Measurements from ENCODE around the gene ANKRD55. TPM values are rescaled to one million over a fixed set of nuclear protein-coding genes. Genes with fewer than 3 reads are reported as not detected.
"Not testable (repeated sequence)": the region's sequence is repeated elsewhere in the genome, so short reads cannot be mapped to it uniquely, and the experiment has no call there.

The ANKRD55 gene
- total RNA-seq, 4 donors from 2014 or later: not detected

GRCh38 chr5:56081053-56081642 lies 152.0 kb downstream of the ANKRD55 start:
- H3K9me3 ChIP-seq; H3K27me3 ChIP-seq; H3K36me3 ChIP-seq; DNase-seq (ENCODE audit: low spot score in 2 of 2); H3K4me3 ChIP-seq: not testable (repeated sequence)
- TF ChIP-seq EP300 (IDR thresholded peaks at IDR 0.05): peak in 1 of 2 donors; percentile 46
- Histone ChIP-seq H3K4me1 (peaks cover 0 to 57% (median 14%) of the 10 kb centered on the region in 4 donors), H3K27ac (peak overlapping the region in 1 of 4 donors; percentile 36)

GRCh38 chr5:56080375-56081052 lies 152.6 kb downstream of the ANKRD55 start:
- Histone ChIP-seq H3K4me3 (no peak overlapping the region), H3K27ac (peak overlapping the region in 1 of 4 donors; percentile 36), H3K27me3 (no peaks in the 10 kb centered on the region), H3K9me3 (no peaks in the 10 kb centered on the region), H3K36me3 (no peaks in the 10 kb centered on the region), H3K4me1 (peaks cover 0 to 62% (median 11%) of the 10 kb centered on the region in 4 donors)
- no peak for DNase-seq (ENCODE audit: low spot score in 2 of 2)
- TF ChIP-seq EP300 (IDR thresholded peaks at IDR 0.05) (no peak), CTCF (IDR thresholded peaks at IDR 0.05) (no peak), POLR2A (IDR thresholded peaks at IDR 0.05) (no peak)
- WGBS, 2 donors: 68 to 71% methylated on average over 2 of the region's 2 CpGs

- Histone ChIP-seq H3K4me1 (peaks cover 0 to 58% (median 5%) of the 10 kb centered on the region in 4 donors), H3K27ac (peak overlapping the region in 2 of 4 donors; percentile 16 to 71)
- H3K36me3 ChIP-seq; H3K4me3 ChIP-seq; DNase-seq (ENCODE audit: low spot score in 2 of 2); H3K9me3 ChIP-seq; H3K27me3 ChIP-seq: not testable (repeated sequence)
- WGBS, 2 donors: 85 to 88% methylated on average over 5 of the region's 5 CpGs
Observed at GRCh38 chr5:56079157-56079500, 154.0 kb downstream of the ANKRD55 start.

- DNase-seq (ENCODE audit: low spot score in 2 of 2): peak; percentile 44 to 69
- no peaks in the 10 kb centered on the region for H3K9me3 ChIP-seq
- peaks cover 0 to 54% (median 5%) of the 10 kb centered on the region in 4 donors for H3K4me1 ChIP-seq
- H3K36me3 ChIP-seq: no peaks in the 10 kb centered on the region
- H3K27ac ChIP-seq: peak overlapping the region in 2 of 4 donors; percentile 41 to 71
- TF ChIP-seq POLR2A (IDR thresholded peaks at IDR 0.05) (no peak), EP300 (IDR thresholded peaks at IDR 0.05) (peak; percentile 27 to 81), CTCF (IDR thresholded peaks at IDR 0.05) (no peak)
- WGBS, 2 donors: 63 to 67% methylated on average over 6 of the region's 6 CpGs
- H3K4me3 ChIP-seq: no peak overlapping the region
- H3K27me3 ChIP-seq: no peaks in the 10 kb centered on the region
Observed at GRCh38 chr5:56078278-56079156, 154.6 kb downstream of the ANKRD55 start.

- Histone ChIP-seq H3K4me1 (peaks cover 0 to 54% (median 5%) of the 10 kb centered on the region in 4 donors), H3K27me3 (no peaks in the 10 kb centered on the region), H3K36me3 (no peaks in the 10 kb centered on the region), H3K27ac (peak overlapping the region in 2 of 4 donors; percentile 41 to 71), H3K9me3 (no peaks in the 10 kb centered on the region), H3K4me3 (no peak overlapping the region)
- TF ChIP-seq POLR2A (IDR thresholded peaks at IDR 0.05): no peak
- no peak for TF ChIP-seq EP300 (IDR thresholded peaks at IDR 0.05)
- TF ChIP-seq CTCF (IDR thresholded peaks at IDR 0.05): no peak
- 84 to 96% methylated on average over 7 of the region's 7 CpGs for WGBS, 2 donors
- no peak for DNase-seq (ENCODE audit: low spot score in 2 of 2)
Observed at GRCh38 chr5:56077796-56078233, 155.3 kb downstream of the ANKRD55 start.

Measured in tibial nerve (tissue), 4 donors.